HCT116 (cell line): Measurements from ENCODE around the gene C5orf22.

Experiments used
- ATF3 ChIP-seq: IDR thresholded peaks from 2 replicates; pipeline ENCODE4 v1.6.1; 2012
- CTCF ChIP-seq, 3 experiments: fragments of 200-600 bp in 1 of 3; sonication (generic) in 1 of 3; IDR thresholded peaks in 2 of 3; conservative IDR thresholded peaks in 1 of 3; 2 replicates each; pipeline ENCODE4 v1.5.1; 2012 to 2017; ENCODE audit warnings: low read depth in 2 of 3, low read length in 2 of 3, antibody characterized with exemption in 1 of 3, borderline replicate concordance in 1 of 3, control low read depth in 1 of 3, mild to moderate bottlenecking in 1 of 3, mixed read lengths in 1 of 3, mixed run types in 1 of 3, moderate library complexity in 1 of 3; ENCODE audit not compliant: insufficient read depth in 1 of 3
- EGR1 ChIP-seq: IDR thresholded peaks from 2 replicates; pipeline ENCODE4 v1.6.1; 2012; ENCODE audit warnings: low read depth
- EZH2 ChIP-seq: fragments of 200-600 bp; sonication (generic); IDR thresholded peaks from 2 replicates; pipeline ENCODE4 v1.6.1; 2017; ENCODE audit warnings: antibody characterized with exemption, mixed run types
- EZH2phosphoT487 ChIP-seq: fragments of 200-600 bp; IDR thresholded peaks from 2 replicates; pipeline ENCODE4 v1.6.1; 2018; ENCODE audit warnings: antibody characterized with exemption, borderline replicate concordance
- FOSL1 ChIP-seq: IDR thresholded peaks from 2 replicates; pipeline ENCODE4 v1.6.1; 2012; ENCODE audit warnings: low read depth
- MAX ChIP-seq: IDR thresholded peaks from 2 replicates; pipeline ENCODE4 v1.6.1; 2012
- POLR2A ChIP-seq: IDR thresholded peaks from 2 replicates; pipeline ENCODE4 v1.7.0; 2011; ENCODE audit warnings: borderline replicate concordance; ENCODE audit not compliant: insufficient read depth, insufficient read length; ENCODE audit errors: extremely low read depth
- TCF7L2 ChIP-seq: IDR thresholded peaks from 2 replicates; pipeline ENCODE4 v1.7.0; 2011; ENCODE audit warnings: borderline replicate concordance, inconsistent platforms; ENCODE audit not compliant: insufficient read depth, insufficient read length; ENCODE audit errors: extremely low read depth
- ZFX ChIP-seq: fragments of 450-650 bp; IDR thresholded peaks from 2 replicates; pipeline ENCODE4 v1.6.1; 2017
- ZNF274 ChIP-seq: fragments of 200-500 bp; sonication (Bioruptor generic); IDR thresholded peaks from 2 replicates; pipeline ENCODE4 v1.6.1; 2014; ENCODE audit warnings: mild to moderate bottlenecking, low read depth, low read length, inconsistent platforms

- TF ChIP-seq MAX (no peak), CTCF (IDR thresholded peaks at IDR 0.05 in 2 of 3, conservative IDR thresholded peaks at IDR 0.05 in 1 of 3; ENCODE audit: borderline replicate concordance in 1 of 3, insufficient read depth in 1 of 3, low read depth in 2 of 3, low read length in 2 of 3) (no peak), POLR2A (no peak), TCF7L2 (no peak), EZH2 (no peak), EGR1 (no peak), EZH2phosphoT487 (no peak), ZFX (no peak), FOSL1 (no peak), ZNF274 (no peak), ATF3 (no peak)
These were observed 64.3 kb downstream of the C5orf22 start for GRCh38 chr5:31596354-31596753.
